GM12892 (cell line): Measurements from ENCODE around the gene ARL15.

Experiments
- POLR2A ChIP-seq: IDR thresholded peaks from 2 replicates; pipeline ENCODE4 v1.6.1; 2011; ENCODE audit warnings: low read depth, low read length, control low read depth
- POLR2AphosphoS5 ChIP-seq: IDR thresholded peaks from 2 replicates; pipeline ENCODE4 v1.6.1; 2011; ENCODE audit warnings: low read depth, low read length, control low read depth
- TAF1 ChIP-seq: IDR thresholded peaks from 2 replicates; pipeline ENCODE4 v1.6.1; 2011; ENCODE audit warnings: low read depth, mild to moderate bottlenecking, control low read depth, low read length, borderline replicate concordance

DNA sequence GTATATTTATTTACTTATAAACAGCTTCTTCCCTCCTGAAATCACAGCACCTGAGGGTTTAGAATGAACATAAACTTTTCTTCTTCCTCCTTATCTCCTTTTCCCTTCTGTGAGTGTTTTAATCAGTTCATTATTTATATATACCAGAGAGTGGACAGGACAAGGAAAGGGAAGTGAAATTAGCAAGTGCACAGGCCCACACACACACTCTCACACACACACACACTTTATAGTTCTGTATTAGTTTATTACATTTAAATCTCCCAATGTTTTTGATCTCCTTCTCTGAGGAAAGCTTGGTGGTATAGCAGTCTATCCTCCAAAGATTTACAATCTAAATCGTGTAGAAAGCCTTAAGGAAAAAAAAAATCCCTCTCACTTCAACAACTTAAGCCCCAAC, 396.4 kb downstream of the ARL15 start:
- no peak for TF ChIP-seq POLR2AphosphoS5
- no peak for TF ChIP-seq POLR2A
- no peak for TF ChIP-seq TAF1
